Spleen (tissue), 11 donors: ENCODE data around the gene MSI2. TPM values are rescaled to one million over a fixed set of nuclear protein-coding genes. Genes with fewer than 3 reads are reported as not detected.

ENCODE experiments used
- DNase-seq: peaks from one replicate; pipeline ENCODE4 v3.0.0-alpha.2; 2020
- H3K27ac ChIP-seq, 8 donors: fragments of 200-600 bp; sonication (generic) in 7 of 8; 1 replicate in 4 of 8; 2 replicates in 4 of 8; pipeline versions ENCODE4 v1.5.0 to v1.8.0; 2016 to 2021; ENCODE audit warnings: inconsistent platforms in 4 of 8, mild to moderate bottlenecking in 4 of 8, moderate library complexity in 1 of 8
- H3K27me3 ChIP-seq, 7 donors: fragments of 200-600 bp; sonication (generic) in 6 of 7; replicated peaks in 1 of 7; 1 replicate in 4 of 7; 2 replicates in 3 of 7; pipeline versions ENCODE4 v1.5.0 to v1.8.0; 2016 to 2021; ENCODE audit warnings: inconsistent platforms in 3 of 7, mild to moderate bottlenecking in 1 of 7
- H3K36me3 ChIP-seq, 6 donors: fragments of 200-600 bp; sonication (generic) in 5 of 6; 1 replicate in 4 of 6; 2 replicates in 2 of 6; pipeline versions ENCODE4 v1.5.0 to v1.8.0; 2016 to 2021; ENCODE audit warnings: inconsistent platforms in 2 of 6
- H3K4me1 ChIP-seq, 6 donors: fragments of 200-600 bp; sonication (generic) in 5 of 6; 1 replicate in 3 of 6; 2 replicates in 3 of 6; pipeline versions ENCODE4 v1.5.0 to v1.8.0; 2016 to 2021; ENCODE audit warnings: inconsistent platforms in 3 of 6
- H3K4me3 ChIP-seq, 8 donors: fragments of 200-600 bp; sonication (generic) in 7 of 8; 1 replicate in 4 of 8; 2 replicates in 4 of 8; pipeline versions ENCODE4 v1.5.0 to v1.8.0; 2016 to 2021; ENCODE audit warnings: inconsistent platforms in 4 of 8, mild to moderate bottlenecking in 4 of 8, moderate library complexity in 2 of 8
- H3K9me3 ChIP-seq, 8 donors: fragments of 200-600 bp; sonication (generic) in 7 of 8; 1 replicate in 4 of 8; 2 replicates in 4 of 8; pipeline versions ENCODE4 v1.5.0 to v1.8.0; 2016 to 2021; ENCODE audit warnings: inconsistent platforms in 4 of 8
- POLR2A ChIP-seq, 3 donors: fragments of 450-650 bp; IDR thresholded peaks; one replicate each; pipeline ENCODE4 v1.5.1; 2017; ENCODE audit warnings: antibody characterized with exemption in 3 of 3, mild to moderate bottlenecking in 1 of 3
- POLR2AphosphoS5 ChIP-seq, 3 donors: sonication (generic); formaldehyde crosslinking; IDR thresholded peaks; one replicate each; pipeline ENCODE4 v1.5.1; 2017; ENCODE audit warnings: antibody characterized with exemption in 3 of 3
- WGBS, 5 donors: extraction: QIAGEN DNeasy Blood & Tissue Kit in 3 of 5; methylation state at CpG; one replicate each; pipeline versions ENCODE4 v1.1.5 to v1.1.7; 2013 to 2018; 5-methylcytosine and 5-hydroxymethylcytosine counted together
- intact Hi-C: fragments of 100-400 bp; cut with DNase I; formaldehyde crosslinking; loops from one replicate; pipeline ENCODE4 v1.15.0; 2023; ENCODE audit warnings: low total_unique reads
- polyA plus RNA-seq, 3 donors: library from polyadenylated mRNA; stranded (reverse); fragments of 200-250 nt; gene quantifications; one replicate each; pipeline ENCODE4 v1.2.1, GENCODE V29; 2013
- total RNA-seq, 7 donors: library from RNA; depleted of rRNA in 3 of 7; stranded (reverse); fragments of >200 nt in 3 of 7; fragmentation: NEBNext Ultra II Directional in 4 of 7; extraction: Animal tissue kit (Norgen Biotek cat#: 25700) in 4 of 7; gene quantifications; one replicate each; pipeline versions ENCODE4 v1.1.0 to v1.2.1, GENCODE V29; 2016 to 2021
- TF ChIP-seq, protein P1 (sequence below), 11 experiments: fragments of 200-600 bp in 7 of 11; fragments of 450-650 bp in 4 of 11; sonication (generic) in 4 of 11; IDR thresholded peaks in 8 of 11; conservative IDR thresholded peaks in 3 of 11; 1 replicate in 7 of 11; 2 replicates in 4 of 11; pipeline versions ENCODE4 v1.4.0 to v1.8.0; 2016 to 2021; ENCODE audit warnings: antibody characterized with exemption in 11 of 11, inconsistent platforms in 4 of 11, mild to moderate bottlenecking in 1 of 11
- donor health status: healthy with polysubstance abuse.
- donor health status: DM: no; HTN: no; CAD: no; lungs with moderate emphysema.
- donor health status: DM: no; HTN: no; CAD: no.
- donor health status: Bipolar disorder and iron deficiency.
- donor health status: healthy.
- donor health status: DM: no; HTN: no; CAD: no.
- donor health status: DM: yes; HTN: yes; CAD: no.

The MSI2 gene
- total and polyA plus RNA-seq, 10 donors = 9.8 to 131 (median 64.7) TPM

DNA sequence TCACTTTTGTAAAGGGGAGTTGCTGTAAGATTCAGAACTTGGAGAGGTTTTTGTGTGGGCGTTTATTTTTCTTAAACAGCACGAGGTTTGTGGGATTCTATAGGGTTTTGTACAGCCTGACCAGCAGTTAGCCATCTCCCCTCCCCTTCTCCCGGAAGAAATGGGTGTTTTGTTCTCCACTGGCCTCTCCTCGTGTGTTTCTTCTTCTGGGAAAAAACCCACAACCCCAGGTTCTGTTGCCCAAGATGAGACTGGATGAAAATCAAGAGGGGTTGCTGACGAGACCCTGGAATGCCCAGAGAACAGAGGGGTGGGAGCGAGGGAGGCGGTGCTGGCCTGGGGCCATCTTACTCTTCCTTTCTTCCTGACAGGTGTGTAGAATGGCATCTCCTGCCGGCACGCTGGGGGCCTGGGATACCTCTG lies 186.1 kb downstream of the MSI2 start:
- intact Hi-C loops = no loop called here
- Histone ChIP-seq H3K27ac (peak overlapping the region in 6 of 8 donors; percentile 22 to 73 (median 66)), H3K4me3 (no peak overlapping the region), H3K27me3 (no peaks in the 10 kb centered on the region), H3K9me3 (no peaks in the 10 kb centered on the region), H3K36me3 (no peaks in the 10 kb centered on the region), H3K4me1 (peaks cover 44 to 100% (median 71%) of the 10 kb centered on the region in 6 donors)
- DNase-seq = no peak
- WGBS, 5 donors = 52 to 68% (median 58%) methylated on average over 9 of the region's 9 CpGs
- no peak for TF ChIP-seq POLR2AphosphoS5 (IDR thresholded peaks at IDR 0.05)
- TF ChIP-seq POLR2A (IDR thresholded peaks at IDR 0.05) = no peak
- TF ChIP-seq, protein P1, sequence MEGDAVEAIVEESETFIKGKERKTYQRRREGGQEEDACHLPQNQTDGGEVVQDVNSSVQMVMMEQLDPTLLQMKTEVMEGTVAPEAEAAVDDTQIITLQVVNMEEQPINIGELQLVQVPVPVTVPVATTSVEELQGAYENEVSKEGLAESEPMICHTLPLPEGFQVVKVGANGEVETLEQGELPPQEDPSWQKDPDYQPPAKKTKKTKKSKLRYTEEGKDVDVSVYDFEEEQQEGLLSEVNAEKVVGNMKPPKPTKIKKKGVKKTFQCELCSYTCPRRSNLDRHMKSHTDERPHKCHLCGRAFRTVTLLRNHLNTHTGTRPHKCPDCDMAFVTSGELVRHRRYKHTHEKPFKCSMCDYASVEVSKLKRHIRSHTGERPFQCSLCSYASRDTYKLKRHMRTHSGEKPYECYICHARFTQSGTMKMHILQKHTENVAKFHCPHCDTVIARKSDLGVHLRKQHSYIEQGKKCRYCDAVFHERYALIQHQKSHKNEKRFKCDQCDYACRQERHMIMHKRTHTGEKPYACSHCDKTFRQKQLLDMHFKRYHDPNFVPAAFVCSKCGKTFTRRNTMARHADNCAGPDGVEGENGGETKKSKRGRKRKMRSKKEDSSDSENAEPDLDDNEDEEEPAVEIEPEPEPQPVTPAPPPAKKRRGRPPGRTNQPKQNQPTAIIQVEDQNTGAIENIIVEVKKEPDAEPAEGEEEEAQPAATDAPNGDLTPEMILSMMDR (IDR thresholded peaks at IDR 0.05 in 8 of 11, conservative IDR thresholded peaks at IDR 0.05 in 3 of 11) = no peak

DNA sequence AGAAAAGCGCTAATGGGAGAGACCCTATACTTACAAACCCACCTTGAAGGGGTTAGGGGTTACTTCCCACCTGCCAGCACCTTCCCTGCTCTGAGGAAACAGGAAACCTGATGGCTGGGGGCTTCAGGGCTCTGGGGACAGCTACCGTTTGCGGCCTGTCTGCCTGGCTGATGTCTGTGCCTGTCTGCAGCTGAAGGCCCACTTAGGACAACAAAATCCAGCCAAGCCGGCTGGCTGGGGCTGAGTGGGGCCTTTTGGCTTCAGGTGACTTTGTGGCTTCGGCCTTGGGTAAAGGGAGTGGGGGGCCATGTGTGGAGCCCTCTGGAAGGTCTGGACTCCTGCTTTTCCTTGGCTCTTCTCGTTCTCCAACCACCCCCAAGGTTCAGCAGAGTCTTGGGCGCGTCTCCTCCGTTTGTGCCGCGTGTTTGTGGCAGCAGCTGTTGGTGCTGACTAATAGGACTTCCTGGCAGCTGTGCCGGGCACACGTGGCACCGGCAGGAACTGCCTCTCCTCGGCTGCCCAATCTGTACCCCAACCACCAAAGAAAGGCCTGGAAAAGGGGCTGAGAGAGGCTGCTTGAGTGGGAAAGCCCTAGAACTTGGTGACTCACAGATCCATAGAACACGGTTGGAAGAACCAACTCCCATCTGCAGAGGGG lies 186.7 kb downstream of the MSI2 start:
- Histone ChIP-seq H3K27ac (peak overlapping the region in 6 of 8 donors; percentile 22 to 73 (median 66)), H3K4me3 (no peak overlapping the region), H3K9me3 (no peaks in the 10 kb centered on the region), H3K27me3 (no peaks in the 10 kb centered on the region), H3K4me1 (peaks cover 45 to 100% (median 75%) of the 10 kb centered on the region in 6 donors), H3K36me3 (no peaks in the 10 kb centered on the region)
- intact Hi-C loops = no loop called here
- DNase-seq = peak; percentile 89
- WGBS, 5 donors = 12 to 26% (median 20%) methylated on average over 11 to 16 of the region's 16 CpGs
- TF ChIP-seq, protein P1 (IDR thresholded peaks at IDR 0.05 in 8 of 11, conservative IDR thresholded peaks at IDR 0.05 in 3 of 11) = no peak
- peak; percentile 62 to 77 (median 67) for TF ChIP-seq POLR2AphosphoS5 (IDR thresholded peaks at IDR 0.05)

DNA sequence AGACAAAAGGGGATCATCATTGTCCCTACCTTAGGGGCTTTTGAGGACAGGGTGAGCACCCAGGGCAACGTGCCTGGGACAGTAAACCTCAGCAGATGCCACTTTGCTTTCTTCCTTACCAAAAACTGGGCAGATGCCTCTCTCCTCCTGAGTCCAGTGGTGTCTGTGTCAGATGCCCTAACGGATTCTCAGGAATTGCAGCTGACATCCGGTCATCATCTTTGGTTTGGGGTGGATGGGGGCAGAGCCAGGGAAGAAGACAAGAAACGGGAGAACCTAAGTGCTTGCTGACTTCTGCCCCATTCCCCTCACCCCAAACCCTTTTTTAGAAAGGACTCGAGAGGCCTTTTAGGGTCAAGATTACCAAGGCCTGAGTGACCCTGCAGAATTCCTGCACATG lies 187.5 kb downstream of the MSI2 start:
- 70 to 82% (median 74%) methylated on average over 5 of the region's 5 CpGs for WGBS, 5 donors
- no peaks in the 10 kb centered on the region for H3K27me3 ChIP-seq
- H3K4me3 ChIP-seq = no peak overlapping the region
- H3K4me1 ChIP-seq = peaks cover 45 to 100% (median 76%) of the 10 kb centered on the region in 6 donors
- peak overlapping the region in 3 of 8 donors; percentile 66 to 73 (median 66) for H3K27ac ChIP-seq
- intact Hi-C loops = no loop called here
- TF ChIP-seq POLR2A (IDR thresholded peaks at IDR 0.05) (no peak), POLR2AphosphoS5 (IDR thresholded peaks at IDR 0.05) (no peak)
- no peaks in the 10 kb centered on the region for H3K36me3 ChIP-seq
- no peaks in the 10 kb centered on the region for H3K9me3 ChIP-seq
- no peak for DNase-seq

DNA sequence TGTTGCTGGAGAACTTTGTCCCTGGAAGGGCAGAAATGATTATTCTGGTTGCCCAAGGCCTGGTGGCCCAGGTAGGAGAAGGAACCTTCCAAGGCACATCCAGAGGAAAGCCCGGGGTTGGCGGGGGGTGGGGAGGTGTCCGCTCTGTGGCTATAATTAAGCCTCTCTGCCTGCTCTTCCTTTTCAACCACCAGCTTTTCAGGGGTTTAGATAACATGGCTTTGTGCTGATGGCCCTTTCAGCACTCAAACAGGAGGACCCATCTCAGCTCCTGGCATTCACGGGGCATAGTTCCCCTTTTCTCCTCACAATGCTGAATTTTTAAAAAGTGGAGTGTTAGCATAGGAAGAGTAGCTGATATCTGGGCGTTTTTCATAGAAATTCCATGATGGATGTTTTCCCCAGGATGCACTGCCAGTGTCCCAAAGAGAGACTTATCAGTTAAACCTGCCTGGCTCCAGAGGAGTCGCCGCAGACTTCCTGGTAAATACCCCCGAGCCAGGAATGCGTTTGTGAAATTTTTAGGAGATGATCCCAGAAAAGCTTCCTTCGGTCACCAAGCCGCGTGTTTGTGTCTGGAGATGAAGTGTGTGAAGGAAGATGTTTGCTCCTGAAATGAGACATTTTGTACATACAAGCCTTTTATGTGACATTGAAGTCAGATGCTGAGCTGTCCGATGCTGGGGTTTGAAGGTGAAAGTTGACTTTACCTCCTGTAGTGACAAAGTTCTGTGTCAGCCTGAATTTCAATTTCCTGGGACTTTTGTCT lies 188.5 kb downstream of the MSI2 start:
- H3K36me3 ChIP-seq = no peaks in the 10 kb centered on the region
- no peak overlapping the region for H3K27ac ChIP-seq
- H3K9me3 ChIP-seq = no peaks in the 10 kb centered on the region
- DNase-seq = no peak
- intact Hi-C loops = no loop called here
- H3K4me1 ChIP-seq = peaks cover 42 to 96% (median 70%) of the 10 kb centered on the region in 6 donors
- no peak overlapping the region for H3K4me3 ChIP-seq
- WGBS, 5 donors = 55 to 75% (median 65%) methylated on average over 13 of the region's 13 CpGs
- TF ChIP-seq POLR2A (IDR thresholded peaks at IDR 0.05) (no peak), POLR2AphosphoS5 (IDR thresholded peaks at IDR 0.05) (no peak)
- TF ChIP-seq, protein P1 (IDR thresholded peaks at IDR 0.05 in 8 of 11, conservative IDR thresholded peaks at IDR 0.05 in 3 of 11) = no peak
- H3K27me3 ChIP-seq = no peaks in the 10 kb centered on the region
